A549 (cell line): ENCODE data around the gene PDCD4. TPM values are rescaled to one million over a fixed set of nuclear protein-coding genes. Genes with fewer than 3 reads are reported as not detected.

Source experiments
- ATAC-seq, 2 experiments: fragments of 200-7000 bp in 1 of 2; fragments of >200 bp in 1 of 2; cut with Nextera tagmentation in 1 of 2; cut with Tn5 transposase in 1 of 2; 3 replicates each; pipeline versions ENCODE4 v1.8.0 to v1.9.1; 2018 to 2020; ENCODE audit warnings: mild to moderate bottlenecking in 1 of 2, moderate library complexity in 1 of 2
- CTCF ChIA-PET: fragments of 300-600 bp; sonication (Branson Sonifier 250); formaldehyde crosslinking; extraction: SDS; loops from one replicate; lab custom pipeline; 2021; ENCODE audit warnings: antibody characterized with exemption, inconsistent platforms; lab: Yijun Ruan, JAX
- POLR2A ChIA-PET: fragments of 350-600 bp; formaldehyde crosslinking; extraction: SDS; loops from one replicate; lab custom pipeline; 2021; ENCODE audit warnings: antibody characterized with exemption, inconsistent platforms; lab: Yijun Ruan, JAX
- DNase-seq, 2 experiments: peaks; one replicate each; pipeline versions ENCODE4 v3.0.0 to v3.0.0-alpha.2; 2011 to 2016; ENCODE audit warnings: low read depth in 1 of 2, low spot score in 1 of 2
- FAIRE-seq: peaks from 2 replicates; lab custom pipeline; 2011; peaks lifted over from hg19 to GRCh38; lab: Jason Lieb, UNC
- H3K27ac ChIP-seq, 2 experiments: fragments of >200 bp; sonication (Bioruptor Twin); formaldehyde crosslinking; 3 replicates each; pipeline ENCODE4 v1.5.1; 2016 to 2017
- H3K4me1 ChIP-seq: fragments of >200 bp; sonication (Bioruptor Twin); formaldehyde crosslinking; 3 replicates; pipeline ENCODE4 v1.6.1; 2016
- H3K4me2 ChIP-seq: fragments of >200 bp; sonication (Bioruptor Twin); formaldehyde crosslinking; 3 replicates; pipeline ENCODE4 v1.6.1; 2016
- H3K4me3 ChIP-seq: fragments of >200 bp; sonication (Bioruptor Twin); formaldehyde crosslinking; 3 replicates; pipeline ENCODE4 v1.5.1; 2016
- H3K9me3 ChIP-seq: fragments of >200 bp; sonication (Bioruptor Twin); formaldehyde crosslinking; 3 replicates; pipeline ENCODE4 v1.6.1; 2016
- BCL3 ChIP-seq: fragments of >200 bp; sonication (Bioruptor Twin); formaldehyde crosslinking; IDR thresholded peaks from 3 replicates; pipeline ENCODE4 v1.6.1; 2016
- CBX2 ChIP-seq: fragments of 200-600 bp; sonication (generic); IDR thresholded peaks from 2 replicates; pipeline ENCODE4 v1.6.1; 2016; ENCODE audit warnings: low read depth, mild to moderate bottlenecking, borderline replicate concordance
- CEBPB ChIP-seq, 2 experiments: fragments of >200 bp in 1 of 2; sonication (Bioruptor Twin) in 1 of 2; formaldehyde crosslinking in 1 of 2; IDR thresholded peaks; 2 replicates each; pipeline ENCODE4 v1.6.1; 2012 to 2016
- CHD4 ChIP-seq: fragments of 200-600 bp; sonication (generic); IDR thresholded peaks from 2 replicates; pipeline ENCODE4 v1.6.1; 2016; ENCODE audit warnings: antibody characterized with exemption, mild to moderate bottlenecking, borderline replicate concordance
- CTCF ChIP-seq: fragments of >200 bp; sonication (Bioruptor Twin); formaldehyde crosslinking; IDR thresholded peaks from 3 replicates; pipeline ENCODE4 v1.5.1; 2016
- ELK1 ChIP-seq: fragments of 150-350 bp; IDR thresholded peaks from 2 replicates; pipeline ENCODE4 v1.6.1; 2014; ENCODE audit warnings: low read depth, mild to moderate bottlenecking, low read length
- EP300 ChIP-seq, 2 experiments: fragments of >200 bp; sonication (Bioruptor Twin); formaldehyde crosslinking; IDR thresholded peaks; 2 replicates in 1 of 2; 3 replicates in 1 of 2; pipeline ENCODE4 v1.6.1; 2016 to 2017
- FOSL2 ChIP-seq, 2 experiments: fragments of 450-650 bp in 1 of 2; fragments of >200 bp in 1 of 2; sonication (Bioruptor Twin) in 1 of 2; formaldehyde crosslinking; IDR thresholded peaks; 2 replicates each; pipeline versions ENCODE4 v1.5.0 to v1.6.1; 2016 to 2020; ENCODE audit warnings: mild to moderate bottlenecking in 1 of 2, moderate library complexity in 1 of 2
- GATA3 ChIP-seq: IDR thresholded peaks from 2 replicates; pipeline ENCODE4 v1.6.1; 2012; ENCODE audit warnings: borderline replicate concordance
- HDAC2 ChIP-seq: fragments of 200-600 bp; sonication (generic); IDR thresholded peaks from 2 replicates; pipeline ENCODE4 v1.6.1; 2016
- HMGXB4 ChIP-seq: fragments of 250-450 bp; sonication (Bioruptor Pico); IDR thresholded peaks from 2 replicates; pipeline ENCODE4 v1.5.0; 2021; ENCODE audit warnings: mild to moderate bottlenecking, moderate library complexity, borderline replicate concordance
- HOXA7 ChIP-seq: fragments of 250-450 bp; sonication (Bioruptor Pico); IDR thresholded peaks from 2 replicates; pipeline ENCODE4 v1.5.0; 2020; ENCODE audit warnings: mild to moderate bottlenecking, moderate library complexity
- KDM1A ChIP-seq: fragments of 200-600 bp; sonication (generic); IDR thresholded peaks from 2 replicates; pipeline ENCODE4 v1.6.1; 2016; ENCODE audit warnings: low read depth, mild to moderate bottlenecking
- MAFK ChIP-seq: fragments of 450-650 bp; IDR thresholded peaks from 2 replicates; pipeline ENCODE4 v1.6.1; 2014; ENCODE audit not compliant: partially characterized antibody
- MAX ChIP-seq: IDR thresholded peaks from 2 replicates; pipeline ENCODE4 v1.6.1; 2012
- MAZ ChIP-seq: fragments of 150-350 bp; IDR thresholded peaks from 2 replicates; pipeline ENCODE4 v1.6.1; 2014; ENCODE audit warnings: antibody characterized with exemption, low read depth, low read length, borderline replicate concordance
- NPAS2 ChIP-seq: fragments of 250-450 bp; sonication (Bioruptor Pico); IDR thresholded peaks from 2 replicates; pipeline ENCODE4 v1.8.0; 2022; ENCODE audit warnings: mild to moderate bottlenecking, moderate library complexity, borderline replicate concordance
- POLR2AphosphoS2 ChIP-seq: conservative IDR thresholded peaks from 2 replicates; pipeline ENCODE4 v1.6.1; 2012; ENCODE audit warnings: low read length, improper control_type of control experiment, inconsistent platforms
- RCOR1 ChIP-seq: fragments of 150-350 bp; IDR thresholded peaks from 2 replicates; pipeline ENCODE4 v1.6.1; 2014; ENCODE audit warnings: antibody characterized with exemption, low read length, low read depth
- RFX5 ChIP-seq: fragments of 450-650 bp; IDR thresholded peaks from 2 replicates; pipeline ENCODE4 v1.7.1; 2014; ENCODE audit warnings: antibody characterized with exemption, mild to moderate bottlenecking, moderate library complexity
- RNF2 ChIP-seq: fragments of 200-600 bp; sonication (generic); IDR thresholded peaks from 2 replicates; pipeline ENCODE4 v1.6.1; 2016; ENCODE audit warnings: low read depth, mild to moderate bottlenecking, antibody characterized with exemption, moderate library complexity, borderline replicate concordance
- SMC3 ChIP-seq: fragments of >200 bp; sonication (Bioruptor Twin); formaldehyde crosslinking; IDR thresholded peaks from 3 replicates; pipeline ENCODE4 v1.6.1; 2018; ENCODE audit warnings: inconsistent platforms
- SREBF2 ChIP-seq: fragments of 450-650 bp; IDR thresholded peaks from 2 replicates; pipeline ENCODE4 v1.6.1; 2014; ENCODE audit warnings: mild to moderate bottlenecking, moderate library complexity
- TFCP2L1 ChIP-seq: fragments of 250-450 bp; sonication (Bioruptor Pico); IDR thresholded peaks from 2 replicates; pipeline ENCODE4 v1.5.0; 2021; ENCODE audit warnings: mild to moderate bottlenecking
- TP53 ChIP-seq: fragments of 250-450 bp; sonication (Bioruptor Pico); IDR thresholded peaks from 2 replicates; pipeline ENCODE4 v1.5.0; 2021; ENCODE audit warnings: mild to moderate bottlenecking, moderate library complexity
- USF2 ChIP-seq: fragments of 450-650 bp; IDR thresholded peaks from 2 replicates; pipeline ENCODE4 v1.6.1; 2014; ENCODE audit warnings: antibody characterized with exemption
- ZC3H11A ChIP-seq: fragments of 450-650 bp; IDR thresholded peaks from 2 replicates; pipeline ENCODE4 v1.6.1; 2014; ENCODE audit warnings: antibody characterized with exemption, mild to moderate bottlenecking
- ZNF302 ChIP-seq: fragments of 250-450 bp; sonication (Bioruptor Pico); IDR thresholded peaks from 2 replicates; pipeline ENCODE4 v1.9.0; 2021; ENCODE audit warnings: inconsistent platforms, mild to moderate bottlenecking, moderate library complexity
- WGBS: methylation state at CpG from one replicate; pipeline ENCODE4 v1.1.6; 2017; ENCODE audit errors: missing lambda C conversion rate; 5-methylcytosine and 5-hydroxymethylcytosine counted together
- polyA plus RNA-seq, 4 experiments: library from polyadenylated mRNA; depleted of rRNA in 3 of 4; stranded (reverse); fragments of >200 nt; fragmentation: RNase III in 1 of 4; extraction: RNeasy Plus Mini Kit Qiagen cat#74134 plus additional on column Dnase treatment in 1 of 4; gene quantifications; 2 replicates in 3 of 4; 3 replicates in 1 of 4; pipeline ENCODE4 v1.2.3, GENCODE V29; 2011 to 2017

Gene PDCD4
- polyA plus RNA-seq, 2 of the 4 experiments (the other 2 are of a cell fraction), result 42.7 to 71.4 TPM

GRCh38 chr10:110861476-110861875 is 10.3 kb upstream of the PDCD4 start:
- Histone ChIP-seq H3K9me3 (no peaks in the 10 kb centered on the region), H3K4me1 (peaks cover 25% of the 10 kb centered on the region), H3K4me3 (no peak overlapping the region), H3K27ac (no peak overlapping the region), H3K4me2 (no peak overlapping the region)
- no peak for FAIRE-seq
- no peak for ATAC-seq
- 77% methylated on average over 2 of the region's 2 CpGs for WGBS
- ChIA-PET CTCF (no interaction called here), POLR2A (no interaction called here)
- TF ChIP-seq USF2 (no peak), SREBF2 (no peak), POLR2AphosphoS2 (no peak), CEBPB (IDR thresholded peaks at IDR 0.05) (no peak), EP300 (IDR thresholded peaks at IDR 0.05) (no peak), MAZ (no peak), MAFK (no peak), HMGXB4 (CRISPR knock-in tag) (no peak), CBX2 (no peak), RCOR1 (no peak), HOXA7 (CRISPR knock-in tag) (no peak), RNF2 (no peak), TFCP2L1 (CRISPR knock-in tag) (no peak), MAX (no peak)
- no peak for DNase-seq

- TF ChIP-seq ZNF302 (CRISPR knock-in tag) (no peak), CTCF (no peak), HDAC2 (no peak), TFCP2L1 (CRISPR knock-in tag) (no peak), CHD4 (no peak), CBX2 (no peak), SMC3 (no peak), NPAS2 (CRISPR knock-in tag) (no peak), ZC3H11A (no peak), ELK1 (no peak), RFX5 (no peak), FOSL2 (IDR thresholded peaks at IDR 0.05) (no peak), FOSL2 (CRISPR knock-in tag; IDR thresholded peaks at IDR 0.05) (no peak), BCL3 (no peak), RCOR1 (no peak), MAX (no peak), EP300 (IDR thresholded peaks at IDR 0.05) (no peak), MAZ (no peak), GATA3 (no peak), TP53 (CRISPR knock-in tag) (no peak), KDM1A (no peak)
- Histone ChIP-seq H3K4me3 (no peak overlapping the region), H3K27ac (no peak overlapping the region), H3K4me1 (peaks cover 31% of the 10 kb centered on the region), H3K4me2 (no peak overlapping the region), H3K9me3 (no peaks in the 10 kb centered on the region)
- WGBS, result 78% methylated on average over 6 of the region's 6 CpGs
- ChIA-PET CTCF (interaction anchor here (0.6 to 1.4 kb wide), 2 partner anchors 9 to 40 kb away, joined by 3 read pairs; partner anchors contain the start of gene PDCD4), POLR2A (interaction anchor here (1.0 kb wide), 1 partner anchor 9 kb away, joined by 3 read pairs; the partner anchor contains the start of gene PDCD4)
- DNase-seq, result no peak
- no peak for ATAC-seq
- no peak for FAIRE-seq
These were observed 9.6 kb upstream of the PDCD4 start for GRCh38 chr10:110861930-110862649.
